HL-60 (cell line): ENCODE results near the gene COQ6.

Source experiments
- DNase-seq, 2 experiments: peaks; one replicate each; pipeline ENCODE4 v3.0.0-alpha.2; 2010 to 2020; ENCODE audit warnings: low read depth in 1 of 2, low spot score in 1 of 2
- H3K27ac ChIP-seq: fragments of 250-450 bp; sonication (Bioruptor Pico); replicated peaks from 2 replicates; pipeline ENCODE4 v1.5.1; 2020; ENCODE audit warnings: mild to moderate bottlenecking, moderate library complexity
- H3K27me3 ChIP-seq: fragments of 250-450 bp; sonication (Bioruptor Pico); 2 replicates; pipeline ENCODE4 v1.5.1; 2021; ENCODE audit warnings: mild to moderate bottlenecking, moderate library complexity; ENCODE audit not compliant: insufficient read depth, poor library complexity, severe bottlenecking
- H3K4me3 ChIP-seq: replicated peaks from 2 replicates; pipeline ENCODE4 v1.5.1; 2011; ENCODE audit warnings: mild to moderate bottlenecking, control low read depth, low read length; ENCODE audit not compliant: insufficient read depth
- GABPA ChIP-seq: IDR thresholded peaks from 2 replicates; pipeline ENCODE4 v1.6.1; 2012; ENCODE audit warnings: low read depth
- POLR2AphosphoS5 ChIP-seq: IDR thresholded peaks from 2 replicates; pipeline ENCODE4 v1.6.1; 2012; ENCODE audit warnings: low read depth
- SPI1 ChIP-seq: IDR thresholded peaks from 2 replicates; pipeline ENCODE4 v1.6.1; 2012; ENCODE audit warnings: low read depth, mild to moderate bottlenecking, borderline replicate concordance
- TF ChIP-seq, protein P1 (sequence below): IDR thresholded peaks from one replicate; pipeline ENCODE4 v1.5.1; 2011; ENCODE audit warnings: low read length, control low read depth, inconsistent platforms; ENCODE audit not compliant: insufficient read depth
- TF ChIP-seq, protein P2 (sequence below): IDR thresholded peaks from 2 replicates; pipeline ENCODE4 v1.6.1; 2012; ENCODE audit warnings: low read depth; ENCODE audit not compliant: insufficient replicate concordance

Gene COQ6

DNA sequence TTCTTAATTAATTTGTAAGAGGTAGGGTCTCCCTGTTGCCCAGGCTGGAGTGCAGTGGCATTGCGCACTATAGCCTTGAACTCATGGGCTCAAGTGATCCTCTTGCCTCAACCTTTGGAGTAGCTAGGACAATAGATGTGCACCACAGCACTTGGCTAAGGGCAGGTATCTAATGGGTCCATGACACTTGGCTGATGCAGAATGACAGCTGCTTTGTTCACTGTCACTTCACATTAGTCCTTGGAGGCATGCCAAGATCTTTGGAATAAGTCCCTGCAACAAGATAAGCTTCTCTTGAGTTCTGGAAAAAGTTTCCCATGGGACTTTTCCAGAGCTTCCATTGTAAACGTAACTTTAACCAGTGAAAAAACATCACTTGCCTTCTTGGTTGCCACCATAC, 23.4 kb downstream of the COQ6 start:
- TF ChIP-seq SPI1 (no peak), GABPA (no peak), POLR2AphosphoS5 (no peak)
- TF ChIP-seq, protein P1, sequence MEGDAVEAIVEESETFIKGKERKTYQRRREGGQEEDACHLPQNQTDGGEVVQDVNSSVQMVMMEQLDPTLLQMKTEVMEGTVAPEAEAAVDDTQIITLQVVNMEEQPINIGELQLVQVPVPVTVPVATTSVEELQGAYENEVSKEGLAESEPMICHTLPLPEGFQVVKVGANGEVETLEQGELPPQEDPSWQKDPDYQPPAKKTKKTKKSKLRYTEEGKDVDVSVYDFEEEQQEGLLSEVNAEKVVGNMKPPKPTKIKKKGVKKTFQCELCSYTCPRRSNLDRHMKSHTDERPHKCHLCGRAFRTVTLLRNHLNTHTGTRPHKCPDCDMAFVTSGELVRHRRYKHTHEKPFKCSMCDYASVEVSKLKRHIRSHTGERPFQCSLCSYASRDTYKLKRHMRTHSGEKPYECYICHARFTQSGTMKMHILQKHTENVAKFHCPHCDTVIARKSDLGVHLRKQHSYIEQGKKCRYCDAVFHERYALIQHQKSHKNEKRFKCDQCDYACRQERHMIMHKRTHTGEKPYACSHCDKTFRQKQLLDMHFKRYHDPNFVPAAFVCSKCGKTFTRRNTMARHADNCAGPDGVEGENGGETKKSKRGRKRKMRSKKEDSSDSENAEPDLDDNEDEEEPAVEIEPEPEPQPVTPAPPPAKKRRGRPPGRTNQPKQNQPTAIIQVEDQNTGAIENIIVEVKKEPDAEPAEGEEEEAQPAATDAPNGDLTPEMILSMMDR, result no peak
- TF ChIP-seq, protein P2, sequence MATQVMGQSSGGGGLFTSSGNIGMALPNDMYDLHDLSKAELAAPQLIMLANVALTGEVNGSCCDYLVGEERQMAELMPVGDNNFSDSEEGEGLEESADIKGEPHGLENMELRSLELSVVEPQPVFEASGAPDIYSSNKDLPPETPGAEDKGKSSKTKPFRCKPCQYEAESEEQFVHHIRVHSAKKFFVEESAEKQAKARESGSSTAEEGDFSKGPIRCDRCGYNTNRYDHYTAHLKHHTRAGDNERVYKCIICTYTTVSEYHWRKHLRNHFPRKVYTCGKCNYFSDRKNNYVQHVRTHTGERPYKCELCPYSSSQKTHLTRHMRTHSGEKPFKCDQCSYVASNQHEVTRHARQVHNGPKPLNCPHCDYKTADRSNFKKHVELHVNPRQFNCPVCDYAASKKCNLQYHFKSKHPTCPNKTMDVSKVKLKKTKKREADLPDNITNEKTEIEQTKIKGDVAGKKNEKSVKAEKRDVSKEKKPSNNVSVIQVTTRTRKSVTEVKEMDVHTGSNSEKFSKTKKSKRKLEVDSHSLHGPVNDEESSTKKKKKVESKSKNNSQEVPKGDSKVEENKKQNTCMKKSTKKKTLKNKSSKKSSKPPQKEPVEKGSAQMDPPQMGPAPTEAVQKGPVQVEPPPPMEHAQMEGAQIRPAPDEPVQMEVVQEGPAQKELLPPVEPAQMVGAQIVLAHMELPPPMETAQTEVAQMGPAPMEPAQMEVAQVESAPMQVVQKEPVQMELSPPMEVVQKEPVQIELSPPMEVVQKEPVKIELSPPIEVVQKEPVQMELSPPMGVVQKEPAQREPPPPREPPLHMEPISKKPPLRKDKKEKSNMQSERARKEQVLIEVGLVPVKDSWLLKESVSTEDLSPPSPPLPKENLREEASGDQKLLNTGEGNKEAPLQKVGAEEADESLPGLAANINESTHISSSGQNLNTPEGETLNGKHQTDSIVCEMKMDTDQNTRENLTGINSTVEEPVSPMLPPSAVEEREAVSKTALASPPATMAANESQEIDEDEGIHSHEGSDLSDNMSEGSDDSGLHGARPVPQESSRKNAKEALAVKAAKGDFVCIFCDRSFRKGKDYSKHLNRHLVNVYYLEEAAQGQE, result no peak
- no peak for DNase-seq
- no peak overlapping the region for H3K27ac ChIP-seq
- H3K27me3 ChIP-seq, result no peaks in the 10 kb centered on the region
- H3K4me3 ChIP-seq, result no peak overlapping the region

GRCh38 chr14:73976125-73976524, 26.0 kb downstream of the COQ6 start:
- no peaks in the 10 kb centered on the region for H3K27me3 ChIP-seq
- no peak overlapping the region for H3K4me3 ChIP-seq
- H3K27ac ChIP-seq, result no peak overlapping the region
- TF ChIP-seq SPI1 (no peak), GABPA (no peak), POLR2AphosphoS5 (no peak)
- TF ChIP-seq, protein P1, result no peak
- TF ChIP-seq, protein P2, result no peak
- no peak for DNase-seq

DNA sequence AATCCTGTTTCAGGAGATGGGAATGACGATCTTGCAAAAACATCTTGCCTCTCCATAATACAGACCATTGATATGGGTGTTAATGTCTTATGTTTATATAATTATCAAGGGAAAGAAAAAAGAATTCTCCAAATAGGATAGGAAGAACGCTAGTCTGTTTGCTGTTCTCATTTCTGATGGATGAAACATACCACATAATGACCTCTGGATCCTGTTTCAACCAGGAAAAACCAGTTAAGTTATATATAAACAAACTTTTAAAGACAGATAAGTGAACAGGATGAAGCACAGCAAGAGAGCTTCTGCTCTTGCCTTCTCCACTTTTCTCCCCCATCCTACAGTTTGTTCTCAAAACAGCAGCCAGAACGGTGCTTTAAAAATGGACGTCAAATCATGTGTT, 27.8 kb downstream of the COQ6 start:
- no peak overlapping the region for H3K27ac ChIP-seq
- TF ChIP-seq POLR2AphosphoS5 (no peak), SPI1 (no peak), GABPA (no peak)
- TF ChIP-seq, protein P1, result no peak
- TF ChIP-seq, protein P2, result no peak

More for the DNA sequence above, 27.8 kb downstream of the COQ6 start:
- Histone ChIP-seq H3K4me3 (no peak overlapping the region), H3K27me3 (no peaks in the 10 kb centered on the region)
- no peak for DNase-seq
